Measurements from ENCODE around the gene AJAP1.

DNA sequence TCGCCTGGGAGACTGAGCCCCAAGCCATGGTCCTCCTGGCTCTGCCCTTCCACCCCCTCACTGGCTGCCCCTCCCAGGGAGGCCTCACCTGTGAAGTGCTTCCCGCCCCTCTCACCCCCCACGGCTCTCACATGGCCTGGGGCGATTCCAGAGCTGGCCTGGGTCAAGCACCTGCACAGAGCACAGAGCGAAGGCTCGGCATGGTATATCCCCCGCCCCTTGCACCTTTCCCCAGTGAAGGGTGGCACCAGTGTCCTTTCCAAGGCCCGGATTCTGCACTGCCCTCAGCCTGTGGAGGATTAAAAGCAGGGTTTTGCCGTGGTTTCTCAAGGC is 1.1 kb upstream of the AJAP1 start:
- TF ChIP-seq, protein P1, sequence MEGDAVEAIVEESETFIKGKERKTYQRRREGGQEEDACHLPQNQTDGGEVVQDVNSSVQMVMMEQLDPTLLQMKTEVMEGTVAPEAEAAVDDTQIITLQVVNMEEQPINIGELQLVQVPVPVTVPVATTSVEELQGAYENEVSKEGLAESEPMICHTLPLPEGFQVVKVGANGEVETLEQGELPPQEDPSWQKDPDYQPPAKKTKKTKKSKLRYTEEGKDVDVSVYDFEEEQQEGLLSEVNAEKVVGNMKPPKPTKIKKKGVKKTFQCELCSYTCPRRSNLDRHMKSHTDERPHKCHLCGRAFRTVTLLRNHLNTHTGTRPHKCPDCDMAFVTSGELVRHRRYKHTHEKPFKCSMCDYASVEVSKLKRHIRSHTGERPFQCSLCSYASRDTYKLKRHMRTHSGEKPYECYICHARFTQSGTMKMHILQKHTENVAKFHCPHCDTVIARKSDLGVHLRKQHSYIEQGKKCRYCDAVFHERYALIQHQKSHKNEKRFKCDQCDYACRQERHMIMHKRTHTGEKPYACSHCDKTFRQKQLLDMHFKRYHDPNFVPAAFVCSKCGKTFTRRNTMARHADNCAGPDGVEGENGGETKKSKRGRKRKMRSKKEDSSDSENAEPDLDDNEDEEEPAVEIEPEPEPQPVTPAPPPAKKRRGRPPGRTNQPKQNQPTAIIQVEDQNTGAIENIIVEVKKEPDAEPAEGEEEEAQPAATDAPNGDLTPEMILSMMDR (IDR thresholded peaks at IDR 0.05; ENCODE audit: low read depth, low read length) = no peak
- no peak for TF ChIP-seq EZH2phosphoT487 (IDR thresholded peaks at IDR 0.05; ENCODE audit: low read depth)

All from OCI-LY3 (cell line).